Parathyroid adenoma (tissue), 2 donors: ENCODE results near the gene HPCAL1.

ENCODE experiments used
- H2AFZ ChIP-seq: fragments of 300-600 bp; sonication (generic); one replicate; pipeline ENCODE4 v1.7.0; 2017; ENCODE audit warnings: antibody characterized with exemption, mild to moderate bottlenecking
- H3K27ac ChIP-seq: fragments of 300-600 bp; sonication (generic); one replicate; pipeline ENCODE4 v1.7.0; 2017
- H3K27me3 ChIP-seq: fragments of 300-600 bp; sonication (generic); one replicate; pipeline ENCODE4 v1.7.0; 2017; ENCODE audit warnings: low read length; ENCODE audit not compliant: control insufficient read depth, insufficient read depth
- H3K36me3 ChIP-seq: fragments of 300-600 bp; sonication (generic); one replicate; pipeline ENCODE4 v1.7.0; 2017; ENCODE audit warnings: low read length; ENCODE audit not compliant: control insufficient read depth, insufficient read depth
- H3K4me1 ChIP-seq: fragments of 300-600 bp; sonication (generic); one replicate; pipeline ENCODE4 v1.7.0; 2017; ENCODE audit warnings: control low read depth
- H3K4me2 ChIP-seq: fragments of 300-600 bp; sonication (generic); one replicate; pipeline ENCODE4 v1.7.0; 2017; ENCODE audit warnings: low read length
- H3K4me3 ChIP-seq: fragments of 300-600 bp; sonication (generic); one replicate; pipeline ENCODE4 v1.7.0; 2017; ENCODE audit warnings: low read depth, low read length
- H3K79me2 ChIP-seq: fragments of 300-600 bp; sonication (generic); one replicate; pipeline ENCODE4 v1.7.0; 2017; ENCODE audit warnings: control low read depth
- H3K9ac ChIP-seq: fragments of 300-600 bp; sonication (generic); one replicate; pipeline ENCODE4 v1.7.0; 2017; ENCODE audit warnings: mild to moderate bottlenecking
- H3K9me3 ChIP-seq: fragments of 300-600 bp; sonication (generic); one replicate; pipeline ENCODE4 v1.7.0; 2017; ENCODE audit warnings: low read length; ENCODE audit not compliant: control insufficient read depth
- TF ChIP-seq, protein P1 (sequence below): fragments of 300-600 bp; sonication (generic); IDR thresholded peaks from one replicate; pipeline ENCODE4 v1.7.0; 2017; ENCODE audit warnings: antibody characterized with exemption, mild to moderate bottlenecking
- donor health status: primary hyperparathyroidism.

HPCAL1 gene

DNA sequence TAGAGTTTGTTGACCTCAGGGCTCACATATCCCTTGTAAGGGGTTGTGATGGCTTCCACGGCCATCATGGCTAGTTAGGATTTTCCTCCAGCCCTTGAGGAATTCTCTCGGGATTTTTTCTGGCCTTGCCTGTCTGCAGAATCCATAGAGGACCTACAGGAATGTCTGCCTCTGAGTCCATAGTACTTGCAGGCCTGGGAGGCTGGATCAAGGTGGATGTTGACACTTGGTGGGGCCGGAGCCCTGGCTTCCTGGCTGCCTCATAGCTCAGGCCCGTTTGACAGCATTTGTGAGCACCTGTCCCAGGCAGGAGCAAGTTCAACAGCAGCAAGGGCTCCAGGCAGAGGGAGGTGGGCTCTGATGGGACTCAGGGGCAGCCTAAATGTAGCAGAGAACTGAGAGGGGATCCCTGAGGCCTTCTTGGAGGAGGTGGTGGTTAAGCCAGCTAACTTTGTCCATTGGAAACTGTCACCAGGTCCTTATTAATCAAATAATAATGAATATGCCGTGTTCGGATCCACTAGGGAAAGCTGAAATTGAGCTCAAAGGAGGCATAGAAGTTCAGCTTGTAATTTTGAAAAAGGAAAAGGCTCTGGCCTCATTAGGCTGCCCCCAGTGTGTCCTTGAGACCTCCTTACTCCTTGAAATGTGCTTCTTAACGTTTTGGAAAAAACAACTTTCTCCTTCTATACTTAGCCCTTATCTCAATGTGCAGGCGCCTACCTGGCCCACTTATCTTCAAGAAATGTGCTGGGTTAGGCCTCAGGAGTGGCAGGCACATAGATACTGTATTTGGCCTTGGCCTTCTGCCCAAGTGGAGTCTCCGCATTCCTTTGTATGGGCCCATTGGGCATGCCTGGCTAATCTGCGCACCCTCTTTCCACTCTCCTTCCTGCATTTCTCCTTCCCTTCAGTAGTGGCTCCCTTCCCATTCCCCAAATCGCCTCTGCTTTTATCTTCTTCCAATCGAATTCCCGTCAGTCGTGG, 66.9 kb downstream of the HPCAL1 start:
- Histone ChIP-seq H3K27ac (no peak overlapping the region), H2AFZ (no peak overlapping the region), H3K27me3 (no peaks in the 10 kb centered on the region), H3K4me3 (no peak overlapping the region), H3K4me2 (no peak overlapping the region), H3K9ac (no peak overlapping the region), H3K9me3 (no peaks in the 10 kb centered on the region), H3K4me1 (peaks cover 3% of the 10 kb centered on the region), H3K79me2 (no peaks in the 10 kb centered on the region), H3K36me3 (no peaks in the 10 kb centered on the region)
- TF ChIP-seq, protein P1, sequence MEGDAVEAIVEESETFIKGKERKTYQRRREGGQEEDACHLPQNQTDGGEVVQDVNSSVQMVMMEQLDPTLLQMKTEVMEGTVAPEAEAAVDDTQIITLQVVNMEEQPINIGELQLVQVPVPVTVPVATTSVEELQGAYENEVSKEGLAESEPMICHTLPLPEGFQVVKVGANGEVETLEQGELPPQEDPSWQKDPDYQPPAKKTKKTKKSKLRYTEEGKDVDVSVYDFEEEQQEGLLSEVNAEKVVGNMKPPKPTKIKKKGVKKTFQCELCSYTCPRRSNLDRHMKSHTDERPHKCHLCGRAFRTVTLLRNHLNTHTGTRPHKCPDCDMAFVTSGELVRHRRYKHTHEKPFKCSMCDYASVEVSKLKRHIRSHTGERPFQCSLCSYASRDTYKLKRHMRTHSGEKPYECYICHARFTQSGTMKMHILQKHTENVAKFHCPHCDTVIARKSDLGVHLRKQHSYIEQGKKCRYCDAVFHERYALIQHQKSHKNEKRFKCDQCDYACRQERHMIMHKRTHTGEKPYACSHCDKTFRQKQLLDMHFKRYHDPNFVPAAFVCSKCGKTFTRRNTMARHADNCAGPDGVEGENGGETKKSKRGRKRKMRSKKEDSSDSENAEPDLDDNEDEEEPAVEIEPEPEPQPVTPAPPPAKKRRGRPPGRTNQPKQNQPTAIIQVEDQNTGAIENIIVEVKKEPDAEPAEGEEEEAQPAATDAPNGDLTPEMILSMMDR = no peak

DNA sequence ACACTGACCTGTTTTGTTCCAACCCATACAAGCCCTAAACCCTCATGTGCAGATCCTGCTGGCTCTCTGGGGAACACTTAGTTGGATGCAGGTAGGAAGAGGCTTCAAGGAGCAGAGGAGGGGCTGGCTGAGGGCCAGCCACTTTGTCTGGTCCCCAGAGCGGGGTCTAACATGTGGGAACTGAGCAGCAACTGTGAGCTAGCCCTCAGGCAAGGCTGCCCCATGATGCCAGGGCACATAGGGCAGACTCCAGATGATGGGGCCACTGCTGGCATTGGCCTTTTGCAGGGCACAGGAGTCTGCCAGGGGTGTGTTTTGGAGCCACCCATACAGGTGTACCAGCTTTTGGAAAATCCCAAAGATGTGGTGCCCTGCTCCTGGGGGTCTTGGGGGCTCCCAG, 67.7 kb downstream of the HPCAL1 start:
- H3K9ac ChIP-seq = no peak overlapping the region
- peaks cover 3% of the 10 kb centered on the region for H3K4me1 ChIP-seq
- no peak overlapping the region for H3K4me2 ChIP-seq
- no peaks in the 10 kb centered on the region for H3K27me3 ChIP-seq
- TF ChIP-seq, protein P1 = no peak
- H3K27ac ChIP-seq = no peak overlapping the region
- H3K79me2 ChIP-seq = no peaks in the 10 kb centered on the region
- H3K9me3 ChIP-seq = no peaks in the 10 kb centered on the region
- H2AFZ ChIP-seq = no peak overlapping the region
- no peak overlapping the region for H3K4me3 ChIP-seq
- H3K36me3 ChIP-seq = no peaks in the 10 kb centered on the region

DNA sequence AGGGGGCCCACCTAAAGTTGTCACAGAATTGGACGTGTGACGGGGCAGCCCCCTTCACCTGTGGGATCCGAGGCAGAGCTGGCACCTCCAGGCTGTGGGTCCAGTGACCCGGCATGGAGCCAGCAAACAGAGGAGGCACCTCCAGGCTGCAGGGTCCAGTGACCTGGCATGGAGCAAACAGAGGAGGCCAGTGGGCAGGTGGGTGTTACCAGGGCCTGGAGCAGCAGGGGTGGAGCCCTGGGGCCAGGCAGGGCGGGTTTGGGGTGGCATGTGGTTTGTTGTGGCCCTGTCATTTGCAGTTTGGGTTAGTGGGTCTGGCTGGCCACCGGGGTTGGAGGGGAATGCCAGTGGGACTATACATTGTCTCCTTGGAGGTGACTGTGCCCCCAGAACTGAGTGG, 68.2 kb downstream of the HPCAL1 start:
- Histone ChIP-seq H3K79me2 (no peaks in the 10 kb centered on the region), H3K9ac (no peak overlapping the region), H3K4me1 (peaks cover 3% of the 10 kb centered on the region), H2AFZ (no peak overlapping the region), H3K27me3 (no peaks in the 10 kb centered on the region), H3K4me2 (no peak overlapping the region), H3K4me3 (no peak overlapping the region), H3K27ac (no peak overlapping the region), H3K9me3 (no peaks in the 10 kb centered on the region), H3K36me3 (no peaks in the 10 kb centered on the region)
- TF ChIP-seq, protein P1 = no peak

DNA sequence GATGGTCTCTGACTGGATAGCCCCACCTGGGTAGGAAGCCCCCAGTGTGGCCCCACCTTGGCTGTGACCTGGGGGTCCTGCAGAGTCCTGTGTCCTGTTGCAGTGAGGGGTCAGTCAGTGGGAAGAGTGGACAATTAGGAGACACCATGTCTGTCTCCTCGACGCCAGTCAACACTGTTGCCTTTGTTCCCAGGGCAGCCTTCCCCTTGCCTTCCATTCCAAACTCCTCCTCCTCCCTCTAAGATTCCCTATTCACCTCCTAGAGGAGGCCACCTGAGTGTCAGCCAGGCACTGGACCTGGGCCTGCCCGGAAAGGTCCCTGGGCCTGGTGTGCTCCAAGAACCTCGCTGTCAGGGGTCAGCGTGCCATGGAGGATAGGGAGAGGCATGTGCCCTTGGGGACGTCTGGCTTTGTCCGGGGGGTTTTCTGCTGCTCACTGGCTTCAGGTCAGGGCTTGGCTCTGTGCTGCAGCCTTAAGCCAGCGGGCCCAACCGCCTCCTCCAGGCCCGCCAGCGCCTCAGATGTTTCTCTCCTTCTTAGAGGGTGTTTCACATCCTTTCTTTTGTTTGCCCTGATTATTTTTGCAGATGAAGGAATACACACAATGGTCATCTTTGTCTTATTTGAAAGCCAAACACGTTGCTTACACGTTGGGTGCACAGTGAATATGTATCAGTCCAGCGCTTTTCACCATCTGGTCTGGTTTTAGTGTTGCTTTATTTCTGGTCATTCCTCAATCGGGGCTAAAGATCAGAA, 68.9 kb downstream of the HPCAL1 start:
- H3K4me3 ChIP-seq = no peak overlapping the region
- TF ChIP-seq, protein P1 = no peak

More for the DNA sequence above, 68.9 kb downstream of the HPCAL1 start:
- Histone ChIP-seq H3K36me3 (no peaks in the 10 kb centered on the region), H3K79me2 (no peaks in the 10 kb centered on the region), H3K4me1 (peaks cover 3% of the 10 kb centered on the region), H3K4me2 (no peak overlapping the region), H3K27me3 (no peaks in the 10 kb centered on the region), H3K9me3 (no peaks in the 10 kb centered on the region), H2AFZ (no peak overlapping the region), H3K27ac (no peak overlapping the region), H3K9ac (no peak overlapping the region)
